ENCODE measurements around the gene RRM1. TPM values are rescaled to one million over a fixed set of nuclear protein-coding genes. Genes with fewer than 3 reads are reported as not detected.
A peak's percentile ranks its signal among the peaks of the same experiment; 100 is the strongest.

RRM1 gene
- total RNA-seq, 1 donor from 2014 or later, result 34.1 TPM

DNA sequence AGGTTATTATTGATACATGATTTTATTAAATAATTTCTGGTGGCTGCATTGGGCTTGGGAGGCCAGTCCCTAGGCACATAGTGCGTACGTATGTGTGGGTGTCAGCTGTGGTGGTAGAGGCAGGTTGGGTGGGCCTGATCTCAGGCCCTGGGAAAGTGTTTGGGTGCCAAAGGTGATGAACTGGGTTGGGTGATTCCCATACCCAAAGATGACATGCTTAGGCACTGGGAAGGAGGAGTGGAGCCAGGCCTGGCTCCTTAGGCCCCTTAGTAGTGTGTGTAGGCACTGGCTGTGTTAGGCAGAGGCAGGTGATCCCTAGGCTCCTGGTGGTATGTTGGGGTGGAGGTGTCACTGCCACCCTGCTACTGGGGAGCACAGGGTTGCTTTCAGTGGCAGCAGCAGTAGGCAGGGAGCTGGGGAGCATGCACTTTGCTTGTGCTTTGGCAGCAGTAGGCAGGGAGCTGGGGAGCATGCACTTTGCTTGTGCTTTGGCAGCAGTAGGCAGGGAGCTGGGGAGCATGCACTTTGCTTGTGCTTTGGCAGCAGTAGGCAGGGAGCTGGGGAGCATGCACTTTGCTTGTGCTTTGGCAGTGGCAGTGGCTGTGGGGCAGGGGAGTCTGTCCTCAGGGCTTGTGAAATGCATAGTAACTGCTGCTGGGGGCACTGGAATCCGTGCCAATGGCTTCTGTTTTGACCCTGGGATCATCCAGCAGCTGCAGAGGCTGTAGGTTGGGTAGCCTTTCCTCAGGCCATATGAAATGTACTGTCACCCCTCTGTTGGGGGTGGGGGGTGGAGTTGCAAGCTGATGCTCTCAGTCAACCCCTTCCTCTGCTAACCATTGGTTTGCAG is 84.4 kb downstream of the RRM1 start:
- H3K4me3 Mint-ChIP-seq (ENCODE audit: unreplicated experiment), result no peak overlapping the region
- no peaks in the 10 kb centered on the region for H3K27me3 Mint-ChIP-seq (ENCODE audit: low read depth)
- peaks cover 3% of the 10 kb centered on the region for H3K36me3 Mint-ChIP-seq (ENCODE audit: low read depth)
- peaks cover 7% of the 10 kb centered on the region for H3K4me1 Mint-ChIP-seq (ENCODE audit: low read depth)
- H3K27ac Mint-ChIP-seq (ENCODE audit: unreplicated experiment), result no peak overlapping the region
- TF ChIP-seq, protein P1, sequence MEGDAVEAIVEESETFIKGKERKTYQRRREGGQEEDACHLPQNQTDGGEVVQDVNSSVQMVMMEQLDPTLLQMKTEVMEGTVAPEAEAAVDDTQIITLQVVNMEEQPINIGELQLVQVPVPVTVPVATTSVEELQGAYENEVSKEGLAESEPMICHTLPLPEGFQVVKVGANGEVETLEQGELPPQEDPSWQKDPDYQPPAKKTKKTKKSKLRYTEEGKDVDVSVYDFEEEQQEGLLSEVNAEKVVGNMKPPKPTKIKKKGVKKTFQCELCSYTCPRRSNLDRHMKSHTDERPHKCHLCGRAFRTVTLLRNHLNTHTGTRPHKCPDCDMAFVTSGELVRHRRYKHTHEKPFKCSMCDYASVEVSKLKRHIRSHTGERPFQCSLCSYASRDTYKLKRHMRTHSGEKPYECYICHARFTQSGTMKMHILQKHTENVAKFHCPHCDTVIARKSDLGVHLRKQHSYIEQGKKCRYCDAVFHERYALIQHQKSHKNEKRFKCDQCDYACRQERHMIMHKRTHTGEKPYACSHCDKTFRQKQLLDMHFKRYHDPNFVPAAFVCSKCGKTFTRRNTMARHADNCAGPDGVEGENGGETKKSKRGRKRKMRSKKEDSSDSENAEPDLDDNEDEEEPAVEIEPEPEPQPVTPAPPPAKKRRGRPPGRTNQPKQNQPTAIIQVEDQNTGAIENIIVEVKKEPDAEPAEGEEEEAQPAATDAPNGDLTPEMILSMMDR (IDR thresholded peaks at IDR 0.05), result no peak
- DNase-seq (ENCODE audit: low spot score), result peak; percentile 53
- H3K9me3 Mint-ChIP-seq (ENCODE audit: low read depth), result peaks cover 7% of the 10 kb centered on the region

DNA sequence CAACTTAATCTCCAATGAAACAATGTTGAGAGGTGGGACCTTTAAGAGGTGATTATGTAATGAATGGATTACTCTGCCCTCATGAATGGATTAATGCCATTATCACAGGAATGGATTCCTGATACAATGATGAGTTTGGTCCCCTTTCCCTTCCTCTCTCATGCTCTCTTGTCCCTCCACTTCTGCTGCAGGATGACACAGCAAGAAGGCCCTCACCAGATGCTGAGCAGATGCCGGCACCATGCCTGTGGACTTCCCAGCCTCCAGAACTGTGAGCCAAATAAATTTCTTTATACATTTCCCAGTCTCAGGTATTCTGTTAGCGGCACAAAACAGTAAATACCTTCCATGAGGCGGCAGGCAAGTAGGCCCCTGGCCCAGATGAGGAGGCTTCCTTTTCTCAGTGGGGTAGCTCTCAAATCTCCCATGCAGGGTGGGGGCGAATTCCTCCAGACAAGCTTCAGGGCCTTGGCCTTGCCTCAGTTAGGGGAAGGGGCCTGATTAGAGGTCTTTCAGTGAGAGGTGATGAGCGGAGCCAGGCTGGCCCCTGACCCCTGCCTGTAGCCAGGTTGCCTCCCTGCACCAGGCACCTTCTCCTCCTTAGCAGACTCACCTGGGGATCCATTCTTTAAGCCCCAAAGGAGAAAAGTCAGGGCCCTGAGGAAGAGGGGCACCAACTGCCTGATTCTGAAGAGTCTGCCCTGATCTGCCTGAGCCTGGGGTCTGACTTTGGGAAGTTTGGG is 86.0 kb downstream of the RRM1 start:
- H3K27ac Mint-ChIP-seq (ENCODE audit: unreplicated experiment), result no peak overlapping the region
- DNase-seq (ENCODE audit: low spot score), result no peak
- H3K9me3 Mint-ChIP-seq (ENCODE audit: low read depth), result peaks cover 7% of the 10 kb centered on the region
- no peak overlapping the region for H3K4me3 Mint-ChIP-seq (ENCODE audit: unreplicated experiment)
- TF ChIP-seq, protein P1 (IDR thresholded peaks at IDR 0.05), result no peak
- H3K4me1 Mint-ChIP-seq (ENCODE audit: low read depth), result peaks cover 7% of the 10 kb centered on the region
- no peaks in the 10 kb centered on the region for H3K27me3 Mint-ChIP-seq (ENCODE audit: low read depth)
- peaks cover 3% of the 10 kb centered on the region for H3K36me3 Mint-ChIP-seq (ENCODE audit: low read depth)

DNA sequence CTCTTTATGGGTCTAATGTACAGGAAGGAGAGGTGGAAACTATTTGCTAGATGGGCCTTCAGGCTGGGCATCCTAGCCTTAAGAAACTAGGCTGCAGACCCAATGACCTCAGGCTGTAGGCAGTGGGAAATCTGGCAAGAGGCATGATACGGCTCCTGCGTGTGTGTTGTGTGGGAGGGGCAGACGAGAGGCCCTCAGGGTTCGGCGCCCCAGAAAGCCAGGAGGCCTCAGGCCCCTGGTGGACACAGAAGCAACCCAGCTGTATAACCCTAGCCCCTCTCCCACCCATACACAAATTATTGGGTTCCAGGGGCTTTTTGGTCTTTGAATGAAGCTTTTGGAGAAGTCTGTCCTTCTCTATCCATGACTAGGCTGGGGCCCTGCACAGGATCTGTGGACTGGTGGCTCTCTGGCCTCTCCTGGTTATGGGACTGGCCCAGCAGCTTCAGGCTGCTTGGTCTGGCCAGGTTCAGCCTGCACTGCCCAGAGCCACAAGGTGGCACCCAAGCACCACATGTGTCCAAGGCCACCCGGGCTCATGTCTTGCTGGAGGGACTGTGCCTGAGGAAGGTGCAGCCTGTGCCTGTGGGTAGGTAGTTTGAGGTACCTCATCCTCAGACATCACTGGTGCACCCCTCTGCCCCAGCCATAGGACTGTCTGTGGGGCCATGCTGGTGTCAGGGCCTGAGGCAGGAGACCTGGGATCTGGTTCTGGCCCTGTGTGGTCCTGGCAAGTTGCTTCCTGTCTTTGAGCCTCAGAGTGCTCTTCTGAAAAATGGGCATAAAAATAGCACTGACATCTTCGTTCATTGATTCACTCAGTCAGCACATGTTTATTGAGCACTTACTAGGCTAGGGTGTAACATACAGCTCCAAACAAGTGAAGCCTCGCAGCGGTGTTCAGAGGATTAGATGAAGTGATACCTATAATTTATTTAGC is 87.5 kb downstream of the RRM1 start:
- H3K36me3 Mint-ChIP-seq (ENCODE audit: low read depth), result no peaks in the 10 kb centered on the region
- H3K27me3 Mint-ChIP-seq (ENCODE audit: low read depth), result no peaks in the 10 kb centered on the region

DNA sequence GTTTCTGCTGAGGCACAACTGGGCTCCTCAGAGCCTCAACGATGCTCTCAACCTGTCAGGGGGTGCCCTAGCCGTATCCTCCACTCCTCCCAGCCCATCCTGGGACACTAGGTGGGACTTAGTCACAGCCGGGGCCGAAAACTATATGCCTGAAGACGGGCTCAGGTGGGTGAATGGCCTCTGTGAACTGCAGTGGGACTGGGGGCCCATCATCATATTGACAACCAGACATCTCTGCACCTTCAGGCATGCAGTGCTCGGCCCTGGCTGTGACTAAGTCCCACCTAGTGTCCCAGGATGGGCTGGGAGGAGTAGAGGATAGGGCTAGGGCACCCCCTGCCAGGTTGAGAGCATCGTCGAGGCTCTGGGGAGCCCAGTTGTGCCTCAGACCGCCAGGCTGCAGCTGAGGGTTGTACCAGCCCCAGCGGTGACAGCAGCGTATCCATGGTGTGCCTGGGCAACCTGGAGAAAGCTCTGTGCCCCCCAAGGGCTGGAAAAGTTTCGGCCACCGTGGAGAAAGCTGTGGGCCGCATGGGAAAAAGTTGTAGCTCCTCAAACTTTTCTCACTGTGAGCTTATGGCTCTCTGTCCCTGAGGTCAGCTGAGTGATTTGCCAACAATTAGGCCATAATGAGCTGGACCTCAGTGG is 88.9 kb downstream of the RRM1 start:
- Mint-ChIP-seq H3K27me3 (ENCODE audit: low read depth) (no peaks in the 10 kb centered on the region), H3K9me3 (ENCODE audit: low read depth) (no peaks in the 10 kb centered on the region), H3K4me1 (ENCODE audit: low read depth) (peaks cover 4% of the 10 kb centered on the region), H3K36me3 (ENCODE audit: low read depth) (no peaks in the 10 kb centered on the region), H3K27ac (ENCODE audit: unreplicated experiment) (no peak overlapping the region), H3K4me3 (ENCODE audit: unreplicated experiment) (no peak overlapping the region)
- peak; percentile 61 for DNase-seq (ENCODE audit: low spot score)
- TF ChIP-seq, protein P1 (IDR thresholded peaks at IDR 0.05), result no peak

More for the DNA sequence above, 87.5 kb downstream of the RRM1 start:
- Mint-ChIP-seq H3K9me3 (ENCODE audit: low read depth) (no peaks in the 10 kb centered on the region), H3K27ac (ENCODE audit: unreplicated experiment) (no peak overlapping the region), H3K4me1 (ENCODE audit: low read depth) (no peaks in the 10 kb centered on the region), H3K4me3 (ENCODE audit: unreplicated experiment) (no peak overlapping the region)
- DNase-seq (ENCODE audit: low spot score), result peak; percentile 83
- TF ChIP-seq, protein P1 (IDR thresholded peaks at IDR 0.05), result peak; percentile 84

Measured in chondrocyte (in vitro differentiated cells).